ENCODE results near the gene CMBL. TPM values are rescaled to one million over a fixed set of nuclear protein-coding genes. Genes with fewer than 3 reads are reported as not detected.
A peak's percentile ranks its signal among the peaks of the same experiment; 100 is the strongest.

Gene CMBL
- total RNA-seq, 1 donor from 2014 or later: 2.2 TPM

DNA sequence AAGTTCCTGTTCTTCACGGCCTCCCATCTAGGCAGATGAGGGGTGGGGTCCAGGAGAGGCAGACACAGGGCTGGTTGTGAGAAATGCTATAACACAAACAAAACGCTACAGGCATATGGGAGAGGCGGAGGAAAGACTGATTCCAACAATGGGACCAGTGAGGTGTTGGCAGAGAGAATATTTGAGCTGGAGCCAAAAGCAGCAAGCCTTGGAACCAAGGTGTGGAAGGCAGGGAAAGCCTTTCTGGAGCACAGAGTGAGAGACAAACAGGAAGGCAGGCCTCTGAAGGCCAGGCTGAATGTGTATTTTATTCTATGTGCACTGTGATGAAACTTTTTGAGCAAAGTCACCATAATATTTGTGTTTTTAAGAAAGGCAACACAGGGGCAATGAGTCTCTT, 60.9 kb downstream of the CMBL start:
- TF ChIP-seq, protein P1, sequence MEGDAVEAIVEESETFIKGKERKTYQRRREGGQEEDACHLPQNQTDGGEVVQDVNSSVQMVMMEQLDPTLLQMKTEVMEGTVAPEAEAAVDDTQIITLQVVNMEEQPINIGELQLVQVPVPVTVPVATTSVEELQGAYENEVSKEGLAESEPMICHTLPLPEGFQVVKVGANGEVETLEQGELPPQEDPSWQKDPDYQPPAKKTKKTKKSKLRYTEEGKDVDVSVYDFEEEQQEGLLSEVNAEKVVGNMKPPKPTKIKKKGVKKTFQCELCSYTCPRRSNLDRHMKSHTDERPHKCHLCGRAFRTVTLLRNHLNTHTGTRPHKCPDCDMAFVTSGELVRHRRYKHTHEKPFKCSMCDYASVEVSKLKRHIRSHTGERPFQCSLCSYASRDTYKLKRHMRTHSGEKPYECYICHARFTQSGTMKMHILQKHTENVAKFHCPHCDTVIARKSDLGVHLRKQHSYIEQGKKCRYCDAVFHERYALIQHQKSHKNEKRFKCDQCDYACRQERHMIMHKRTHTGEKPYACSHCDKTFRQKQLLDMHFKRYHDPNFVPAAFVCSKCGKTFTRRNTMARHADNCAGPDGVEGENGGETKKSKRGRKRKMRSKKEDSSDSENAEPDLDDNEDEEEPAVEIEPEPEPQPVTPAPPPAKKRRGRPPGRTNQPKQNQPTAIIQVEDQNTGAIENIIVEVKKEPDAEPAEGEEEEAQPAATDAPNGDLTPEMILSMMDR (IDR thresholded peaks at IDR 0.05; ENCODE audit: partially characterized antibody, unreplicated experiment): no peak
- no peak overlapping the region for H3K27ac Mint-ChIP-seq (ENCODE audit: unreplicated experiment)
- H3K36me3 Mint-ChIP-seq (ENCODE audit: unreplicated experiment): peaks cover 6% of the 10 kb centered on the region
- H3K4me1 Mint-ChIP-seq (ENCODE audit: low read depth, unreplicated experiment): peaks cover 9% of the 10 kb centered on the region
- H3K27me3 Mint-ChIP-seq (ENCODE audit: unreplicated experiment): peaks cover 3% of the 10 kb centered on the region
- H3K9me3 Mint-ChIP-seq (ENCODE audit: unreplicated experiment): peaks cover 6% of the 10 kb centered on the region
- DNase-seq: no peak
- H3K4me3 Mint-ChIP-seq (ENCODE audit: unreplicated experiment): no peak overlapping the region

GRCh38 chr5:10244342-10244944, 63.3 kb downstream of the CMBL start:
- TF ChIP-seq, protein P1 (IDR thresholded peaks at IDR 0.05; ENCODE audit: partially characterized antibody, unreplicated experiment): no peak
- no peak for DNase-seq
- no peak overlapping the region for H3K4me3 Mint-ChIP-seq (ENCODE audit: unreplicated experiment)
- peaks cover 3% of the 10 kb centered on the region for H3K9me3 Mint-ChIP-seq (ENCODE audit: unreplicated experiment)
- peaks cover 2% of the 10 kb centered on the region for H3K27me3 Mint-ChIP-seq (ENCODE audit: unreplicated experiment)
- no peak overlapping the region for H3K27ac Mint-ChIP-seq (ENCODE audit: unreplicated experiment)
- peaks cover 6% of the 10 kb centered on the region for H3K36me3 Mint-ChIP-seq (ENCODE audit: unreplicated experiment)
- H3K4me1 Mint-ChIP-seq (ENCODE audit: low read depth, unreplicated experiment): peaks cover 4% of the 10 kb centered on the region

DNA sequence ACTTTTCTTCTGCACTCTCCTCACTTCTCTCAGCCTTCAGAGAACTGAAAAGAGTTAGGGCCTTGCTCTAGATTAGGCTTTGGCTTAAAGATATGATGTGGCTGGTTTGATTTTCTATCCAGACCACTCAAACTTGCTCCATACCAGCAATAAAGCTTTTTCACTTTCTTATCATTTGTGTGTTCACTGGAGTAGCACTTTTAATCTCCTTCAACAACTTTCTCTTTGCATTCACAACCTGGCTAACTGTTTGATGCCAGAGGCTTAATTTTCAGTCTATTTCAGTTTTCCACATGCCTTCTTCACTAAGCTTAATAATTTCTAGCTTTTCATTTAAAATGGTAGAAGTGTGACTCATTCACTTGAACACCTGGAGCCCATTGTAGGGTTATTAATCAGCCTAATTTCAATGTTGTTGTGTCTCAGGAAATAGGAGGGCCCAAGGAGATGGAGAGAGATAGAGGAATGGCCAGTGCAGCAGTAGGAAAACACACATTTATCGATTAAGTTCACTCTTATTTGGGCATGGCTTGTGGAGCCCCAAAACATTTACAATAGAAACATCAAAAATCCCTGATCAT, 64.0 kb downstream of the CMBL start:
- H3K36me3 Mint-ChIP-seq (ENCODE audit: unreplicated experiment): peaks cover 6% of the 10 kb centered on the region
- DNase-seq: no peak
- no peaks in the 10 kb centered on the region for H3K27me3 Mint-ChIP-seq (ENCODE audit: unreplicated experiment)
- H3K27ac Mint-ChIP-seq (ENCODE audit: unreplicated experiment): no peak overlapping the region
- no peak overlapping the region for H3K4me3 Mint-ChIP-seq (ENCODE audit: unreplicated experiment)
- peaks cover 2% of the 10 kb centered on the region for H3K9me3 Mint-ChIP-seq (ENCODE audit: unreplicated experiment)
- TF ChIP-seq, protein P1 (IDR thresholded peaks at IDR 0.05; ENCODE audit: partially characterized antibody, unreplicated experiment): no peak
- H3K4me1 Mint-ChIP-seq (ENCODE audit: low read depth, unreplicated experiment): peaks cover 4% of the 10 kb centered on the region

GRCh38 chr5:10235350-10235749, 72.4 kb downstream of the CMBL start:
- Mint-ChIP-seq H3K27ac (ENCODE audit: unreplicated experiment) (no peak overlapping the region), H3K36me3 (ENCODE audit: unreplicated experiment) (no peaks in the 10 kb centered on the region), H3K4me3 (ENCODE audit: unreplicated experiment) (no peak overlapping the region), H3K9me3 (ENCODE audit: unreplicated experiment) (peaks cover 2% of the 10 kb centered on the region), H3K4me1 (ENCODE audit: low read depth, unreplicated experiment) (peaks cover 4% of the 10 kb centered on the region), H3K27me3 (ENCODE audit: unreplicated experiment) (no peaks in the 10 kb centered on the region)
- TF ChIP-seq, protein P1 (IDR thresholded peaks at IDR 0.05; ENCODE audit: partially characterized antibody, unreplicated experiment): no peak
- no peak for DNase-seq

- Mint-ChIP-seq H3K36me3 (ENCODE audit: unreplicated experiment) (no peaks in the 10 kb centered on the region), H3K9me3 (ENCODE audit: unreplicated experiment) (peaks cover 2% of the 10 kb centered on the region), H3K4me1 (ENCODE audit: low read depth, unreplicated experiment) (peaks cover 4% of the 10 kb centered on the region), H3K27ac (ENCODE audit: unreplicated experiment) (no peak overlapping the region), H3K27me3 (ENCODE audit: unreplicated experiment) (no peaks in the 10 kb centered on the region), H3K4me3 (ENCODE audit: unreplicated experiment) (no peak overlapping the region)
- TF ChIP-seq, protein P1 (IDR thresholded peaks at IDR 0.05; ENCODE audit: partially characterized antibody, unreplicated experiment): no peak
- DNase-seq: peak; percentile 74
Measured at GRCh38 chr5:10233505-10233904, 74.2 kb downstream of the CMBL start.

All from glutamatergic neuron (in vitro differentiated cells).